ENCODE data around the gene DMTF1. TPM values are rescaled to one million over a fixed set of nuclear protein-coding genes. Genes with fewer than 3 reads are reported as not detected.
A peak's percentile ranks its signal among the peaks of the same experiment; 100 is the strongest.

DMTF1 gene
- total and polyA plus RNA-seq, 8 donors, result 66.7 to 321 (median 261) TPM

GRCh38 chr7:87116315-87116714 is 35.9 kb upstream of the DMTF1 start:
- no peaks in the 10 kb centered on the region for H3K36me3 ChIP-seq
- ATAC-seq (no peak), DNase-seq (no peak)
- no peak overlapping the region for H3K27ac ChIP-seq
- no peak for TF ChIP-seq CTCF (IDR thresholded peaks at IDR 0.05)
- no peak overlapping the region for H3K4me3 ChIP-seq
- no peaks in the 10 kb centered on the region for H3K27me3 ChIP-seq
- peaks cover 0 to 2% of the 10 kb centered on the region in 2 donors for H3K9me3 ChIP-seq
- peaks cover 0 to 4% of the 10 kb centered on the region in 2 donors for H3K4me1 ChIP-seq
- intact Hi-C loops (cut with DNase I), result no loop called here

- Histone ChIP-seq H3K27ac (no peak overlapping the region), H3K27me3 (no peaks in the 10 kb centered on the region), H3K4me3 (no peak overlapping the region), H3K36me3 (no peaks in the 10 kb centered on the region), H3K4me1 (peaks cover 0 to 4% of the 10 kb centered on the region in 2 donors), H3K9me3 (no peaks in the 10 kb centered on the region)
- no peak for TF ChIP-seq CTCF (IDR thresholded peaks at IDR 0.05)
- ATAC-seq (peak; percentile 17), DNase-seq (no peak)
- intact Hi-C loops (cut with DNase I), result no loop called here
Measured at GRCh38 chr7:87119581-87119980, 32.7 kb upstream of the DMTF1 start.

- Histone ChIP-seq H3K36me3 (no peaks in the 10 kb centered on the region), H3K4me1 (peaks cover 0 to 4% of the 10 kb centered on the region in 2 donors), H3K4me3 (no peak overlapping the region), H3K9me3 (no peaks in the 10 kb centered on the region), H3K27ac (no peak overlapping the region), H3K27me3 (no peaks in the 10 kb centered on the region)
- no peak for ATAC-seq
- no peak for TF ChIP-seq CTCF (IDR thresholded peaks at IDR 0.05)
- intact Hi-C loops (cut with DNase I), result no loop called here
- no peak for DNase-seq
Measured at GRCh38 chr7:87123105-87123504, 29.1 kb upstream of the DMTF1 start.

- H3K4me3 ChIP-seq, result no peak overlapping the region
- no peaks in the 10 kb centered on the region for H3K27me3 ChIP-seq
- H3K9me3 ChIP-seq, result no peaks in the 10 kb centered on the region
- H3K4me1 ChIP-seq, result no peaks in the 10 kb centered on the region
- H3K36me3 ChIP-seq, result no peaks in the 10 kb centered on the region
- DNase-seq (no peak), ATAC-seq (no peak)
- TF ChIP-seq CTCF (IDR thresholded peaks at IDR 0.05), result no peak
- intact Hi-C loops (cut with DNase I), result no loop called here
- H3K27ac ChIP-seq, result no peak overlapping the region
Measured at GRCh38 chr7:87127019-87127418, 25.2 kb upstream of the DMTF1 start.

GRCh38 chr7:87128861-87129267 is 23.4 kb upstream of the DMTF1 start:
- Histone ChIP-seq H3K4me3 (no peak overlapping the region), H3K27ac (no peak overlapping the region), H3K36me3 (no peaks in the 10 kb centered on the region), H3K4me1 (no peaks in the 10 kb centered on the region), H3K9me3 (no peaks in the 10 kb centered on the region), H3K27me3 (no peaks in the 10 kb centered on the region)
- intact Hi-C loops (cut with DNase I), result no loop called here
- DNase-seq (no peak), ATAC-seq (no peak)
- TF ChIP-seq CTCF (IDR thresholded peaks at IDR 0.05), result no peak
